Ecto neural progenitor cell (in vitro differentiated cells): ENCODE data around the gene NOL9.
A peak's percentile ranks its signal among the peaks of the same experiment; 100 is the strongest.

Experiments
- DNase-seq: peaks from one replicate; pipeline ENCODE4 v3.0.0-alpha.2; 2018; ENCODE audit warnings: low spot score

NOL9 gene

GRCh38 chr1:6488602-6489382, 65.5 kb downstream of the NOL9 start:
- no peak for DNase-seq

- no peak for DNase-seq
These were observed 66.4 kb downstream of the NOL9 start for GRCh38 chr1:6487804-6488484.

- DNase-seq = peak; percentile 94
These were observed 67.8 kb downstream of the NOL9 start for GRCh38 chr1:6486433-6487011.

GRCh38 chr1:6485168-6486101, 68.9 kb downstream of the NOL9 start:
- DNase-seq = peak; percentile 67

GRCh38 chr1:6484826-6485167, 69.5 kb downstream of the NOL9 start:
- DNase-seq = no peak

GRCh38 chr1:6483761-6484117, 70.6 kb downstream of the NOL9 start:
- no peak for DNase-seq

- DNase-seq = no peak
These were observed 71.1 kb downstream of the NOL9 start for GRCh38 chr1:6483017-6483760.

GRCh38 chr1:6481820-6482219, 72.5 kb downstream of the NOL9 start:
- no peak for DNase-seq

GRCh38 chr1:6477039-6477820, 77.1 kb downstream of the NOL9 start:
- DNase-seq = no peak

- no peak for DNase-seq
These were observed 77.8 kb downstream of the NOL9 start for GRCh38 chr1:6476483-6476882.

- DNase-seq = peak; percentile 84
These were observed 78.8 kb downstream of the NOL9 start for GRCh38 chr1:6475381-6476133.

GRCh38 chr1:6474815-6475282, 79.5 kb downstream of the NOL9 start:
- DNase-seq = no peak

- DNase-seq = no peak
These were observed 80.1 kb downstream of the NOL9 start for GRCh38 chr1:6473974-6474814.

- DNase-seq = no peak
These were observed 81.2 kb downstream of the NOL9 start for GRCh38 chr1:6473156-6473555.

- no peak for DNase-seq
These were observed 81.9 kb downstream of the NOL9 start for GRCh38 chr1:6472391-6472790.

GRCh38 chr1:6471970-6472368, 82.3 kb downstream of the NOL9 start:
- DNase-seq = no peak
